ENCODE data around the gene ADAT1. TPM values are rescaled to one million over a fixed set of nuclear protein-coding genes. Genes with fewer than 3 reads are reported as not detected.

ADAT1 gene
- total RNA-seq, 1 experiment from 2014 or later, result 71.3 TPM

- ChIA-PET CTCF (interaction anchor here (0.7 to 1.1 kb wide), 2 partner anchors 15 to 376 kb away, joined by 3 read pairs; no protein-coding TSS in a partner anchor), POLR2A (interaction anchor here (0.5 kb wide), 1 partner anchor 940 kb away, joined by 4 read pairs; the partner anchor contains the start of gene RFWD3)
- Mint-ChIP-seq H3K27me3 (ENCODE audit: insufficient read depth, unreplicated experiment) (no peaks in the 10 kb centered on the region), H3K4me1 (ENCODE audit: low read depth, unreplicated experiment) (no peaks in the 10 kb centered on the region), H3K27ac (ENCODE audit: unreplicated experiment) (no peak overlapping the region), H3K9me3 (ENCODE audit: unreplicated experiment) (peaks cover 12% of the 10 kb centered on the region), H3K4me3 (ENCODE audit: unreplicated experiment) (no peak overlapping the region), H3K36me3 (ENCODE audit: insufficient read depth, unreplicated experiment) (peaks cover 44% of the 10 kb centered on the region)
- Histone ChIP-seq H3K9me3 (peaks cover 6% of the 10 kb centered on the region; the same call in 1 of the 2 replicates), H3K27me3 (replicated peaks; ENCODE audit: control insufficient read depth, insufficient read depth, low read length) (no peaks in the 10 kb centered on the region), H3K4me1 (no peaks in the 10 kb centered on the region), H3K4me3 (ENCODE audit: low read depth, low read length) (no peak overlapping the region), H3K36me3 (ENCODE audit: control insufficient read depth, insufficient read depth, low read length) (peaks cover 10% of the 10 kb centered on the region)
- TF ChIP-seq, protein P1, sequence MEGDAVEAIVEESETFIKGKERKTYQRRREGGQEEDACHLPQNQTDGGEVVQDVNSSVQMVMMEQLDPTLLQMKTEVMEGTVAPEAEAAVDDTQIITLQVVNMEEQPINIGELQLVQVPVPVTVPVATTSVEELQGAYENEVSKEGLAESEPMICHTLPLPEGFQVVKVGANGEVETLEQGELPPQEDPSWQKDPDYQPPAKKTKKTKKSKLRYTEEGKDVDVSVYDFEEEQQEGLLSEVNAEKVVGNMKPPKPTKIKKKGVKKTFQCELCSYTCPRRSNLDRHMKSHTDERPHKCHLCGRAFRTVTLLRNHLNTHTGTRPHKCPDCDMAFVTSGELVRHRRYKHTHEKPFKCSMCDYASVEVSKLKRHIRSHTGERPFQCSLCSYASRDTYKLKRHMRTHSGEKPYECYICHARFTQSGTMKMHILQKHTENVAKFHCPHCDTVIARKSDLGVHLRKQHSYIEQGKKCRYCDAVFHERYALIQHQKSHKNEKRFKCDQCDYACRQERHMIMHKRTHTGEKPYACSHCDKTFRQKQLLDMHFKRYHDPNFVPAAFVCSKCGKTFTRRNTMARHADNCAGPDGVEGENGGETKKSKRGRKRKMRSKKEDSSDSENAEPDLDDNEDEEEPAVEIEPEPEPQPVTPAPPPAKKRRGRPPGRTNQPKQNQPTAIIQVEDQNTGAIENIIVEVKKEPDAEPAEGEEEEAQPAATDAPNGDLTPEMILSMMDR (IDR thresholded peaks at IDR 0.05; ENCODE audit: insufficient read depth in 1 of 2, low read depth in 1 of 2, low read length in 1 of 2, severe bottlenecking in 1 of 2, unreplicated experiment in 1 of 2), result no peak
- no peak for DNase-seq
- no TSS peak for BruUV-seq (replicated peaks)
- intact Hi-C loops (cut with micrococcal nuclease; ENCODE audit: unreplicated experiment), result no loop called here
Observed at GRCh38 chr16:75606507-75606906, 16.6 kb downstream of the ADAT1 start.

DNA sequence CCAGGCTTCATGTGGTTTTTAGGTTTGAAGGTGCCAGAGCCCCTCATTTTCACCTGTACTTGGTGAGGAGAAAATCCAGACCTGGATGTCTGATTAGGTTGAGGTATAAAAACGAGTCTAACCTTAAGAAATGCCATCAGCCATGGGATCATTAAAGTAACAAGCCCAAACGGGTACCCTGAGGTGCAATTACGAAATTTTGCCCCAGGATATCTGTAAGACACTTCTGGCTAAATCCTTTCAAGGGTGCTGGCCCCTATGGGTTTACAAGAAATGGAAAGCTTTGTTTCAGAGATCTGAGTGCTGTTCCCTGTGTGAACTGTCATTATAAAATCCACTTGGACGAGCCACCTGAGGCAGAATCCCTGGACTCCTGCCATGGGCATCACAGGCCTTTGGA lies 19.8 kb downstream of the ADAT1 start:
- BruUV-seq (replicated peaks), result no TSS peak
- POLR2A ChIA-PET, result no interaction called here
- peaks cover 66% of the 10 kb centered on the region for H3K36me3 Mint-ChIP-seq (ENCODE audit: insufficient read depth, unreplicated experiment)
- no peak overlapping the region for H3K4me3 Mint-ChIP-seq (ENCODE audit: unreplicated experiment)
- Histone ChIP-seq H3K27me3 (replicated peaks; ENCODE audit: control insufficient read depth, insufficient read depth, low read length) (no peaks in the 10 kb centered on the region), H3K9me3 (peaks cover 6% of the 10 kb centered on the region; the same call in 1 of the 2 replicates), H3K4me1 (no peaks in the 10 kb centered on the region), H3K4me3 (ENCODE audit: low read depth, low read length) (no peak overlapping the region), H3K36me3 (ENCODE audit: control insufficient read depth, insufficient read depth, low read length) (peaks cover 12% of the 10 kb centered on the region)
- intact Hi-C loops (cut with micrococcal nuclease; ENCODE audit: unreplicated experiment), result no loop called here
- H3K27ac Mint-ChIP-seq (ENCODE audit: unreplicated experiment), result no peak overlapping the region
- no peaks in the 10 kb centered on the region for H3K27me3 Mint-ChIP-seq (ENCODE audit: insufficient read depth, unreplicated experiment)
- H3K4me1 Mint-ChIP-seq (ENCODE audit: low read depth, unreplicated experiment), result no peaks in the 10 kb centered on the region
- CTCF ChIA-PET, result no interaction called here
- TF ChIP-seq, protein P1 (IDR thresholded peaks at IDR 0.05; ENCODE audit: insufficient read depth in 1 of 2, low read depth in 1 of 2, low read length in 1 of 2, severe bottlenecking in 1 of 2, unreplicated experiment in 1 of 2), result no peak
- peaks cover 12% of the 10 kb centered on the region for H3K9me3 Mint-ChIP-seq (ENCODE audit: unreplicated experiment)
- DNase-seq, result no peak

DNA sequence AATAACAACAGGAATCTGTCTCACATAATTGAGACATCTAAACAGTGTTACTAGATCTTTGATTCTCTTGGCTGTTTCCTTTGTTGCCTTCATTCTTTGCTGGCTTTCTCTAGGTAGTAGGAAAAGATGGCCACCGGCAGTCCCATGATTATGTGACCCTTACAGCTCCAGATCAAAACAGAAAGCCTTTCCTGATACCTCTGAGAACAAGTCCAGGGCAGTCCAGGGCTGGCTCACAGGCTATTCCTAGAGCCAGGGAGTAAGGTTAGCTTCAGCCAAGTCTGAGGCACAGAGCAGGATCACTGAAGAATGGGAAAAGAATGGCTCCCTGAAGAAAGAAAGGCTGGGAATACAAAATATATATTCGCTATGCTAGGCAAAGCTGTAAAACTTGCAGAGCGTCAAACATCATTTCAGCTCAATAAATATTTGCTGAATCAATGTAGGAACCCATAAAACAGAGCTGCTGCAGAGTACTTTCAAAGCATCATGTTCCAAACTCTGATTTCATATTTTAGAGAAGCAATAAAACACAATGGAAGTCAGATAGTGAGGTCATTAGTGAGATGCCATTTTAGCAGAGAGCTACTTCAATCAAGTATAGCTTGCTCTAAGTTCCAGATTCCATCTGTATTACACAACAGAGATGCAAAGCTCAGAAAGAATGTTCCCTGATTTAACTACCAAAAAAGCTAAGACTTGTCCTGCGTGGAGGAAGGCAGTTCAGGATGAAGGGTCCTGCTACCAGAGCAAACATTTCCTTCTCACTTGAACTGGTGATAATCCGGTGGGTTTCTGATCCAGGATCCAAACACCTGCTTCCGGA lies 23.4 kb downstream of the ADAT1 start:
- Histone ChIP-seq H3K27me3 (replicated peaks; ENCODE audit: control insufficient read depth, insufficient read depth, low read length) (no peaks in the 10 kb centered on the region), H3K9me3 (peaks cover 6% of the 10 kb centered on the region; the same call in 1 of the 2 replicates), H3K4me3 (ENCODE audit: low read depth, low read length) (no peak overlapping the region), H3K4me1 (no peaks in the 10 kb centered on the region), H3K36me3 (ENCODE audit: control insufficient read depth, insufficient read depth, low read length) (peaks cover 15% of the 10 kb centered on the region)
- DNase-seq, result no peak
- TF ChIP-seq, protein P1 (IDR thresholded peaks at IDR 0.05; ENCODE audit: insufficient read depth in 1 of 2, low read depth in 1 of 2, low read length in 1 of 2, severe bottlenecking in 1 of 2, unreplicated experiment in 1 of 2), result no peak
- Mint-ChIP-seq H3K27me3 (ENCODE audit: insufficient read depth, unreplicated experiment) (no peaks in the 10 kb centered on the region), H3K9me3 (ENCODE audit: unreplicated experiment) (peaks cover 22% of the 10 kb centered on the region), H3K27ac (ENCODE audit: unreplicated experiment) (peak overlapping the region; percentile 15), H3K36me3 (ENCODE audit: insufficient read depth, unreplicated experiment) (peaks cover 75% of the 10 kb centered on the region), H3K4me1 (ENCODE audit: low read depth, unreplicated experiment) (no peaks in the 10 kb centered on the region), H3K4me3 (ENCODE audit: unreplicated experiment) (no peak overlapping the region)
- intact Hi-C loops (cut with micrococcal nuclease; ENCODE audit: unreplicated experiment), result no loop called here
- ChIA-PET CTCF (interaction anchor here (1.0 kb wide), 2 partner anchors 21 to 83 kb away, joined by 3 to 4 read pairs; no protein-coding TSS in a partner anchor), POLR2A (interaction anchor here (0.6 to 1.0 kb wide), 4 partner anchors 17 to 35 kb away, joined by 3 to 5 read pairs (median 4); partner anchors contain the start of gene ADAT1)
- no TSS peak for BruUV-seq (replicated peaks)
